H1 (cell line): ENCODE data around the gene ADPRM. TPM values are rescaled to one million over a fixed set of nuclear protein-coding genes. Genes with fewer than 3 reads are reported as not detected.

ENCODE experiments used
- BACH1 ChIP-seq: IDR thresholded peaks from 2 replicates; pipeline ENCODE4 v1.6.1; 2012; ENCODE audit warnings: low read length, improper control_type of control experiment
- CTCF ChIP-seq, 3 experiments: IDR thresholded peaks; 1 replicate in 2 of 3; 2 replicates in 1 of 3; pipeline versions ENCODE4 v1.5.1 to v1.6.1; 2011; ENCODE audit warnings: low read length in 3 of 3, mild to moderate bottlenecking in 3 of 3, inconsistent platforms in 2 of 3, low read depth in 1 of 3, moderate library complexity in 1 of 3; ENCODE audit not compliant: insufficient read depth in 1 of 3; ENCODE audit errors: control extremely low read depth in 1 of 3
- MAFK ChIP-seq: IDR thresholded peaks from 2 replicates; pipeline ENCODE4 v1.6.1; 2012; ENCODE audit warnings: low read depth, mild to moderate bottlenecking, improper control_type of control experiment, low read length
- PHF8 ChIP-seq: fragments of 200-600 bp; sonication (generic); conservative IDR thresholded peaks from 2 replicates; pipeline ENCODE4 v1.7.1; 2012; ENCODE audit warnings: low read depth, mild to moderate bottlenecking, inconsistent platforms, low read length, moderate library complexity
- RBBP5 ChIP-seq: IDR thresholded peaks from 2 replicates; pipeline ENCODE4 v1.7.1; 2012; ENCODE audit warnings: low read depth, mild to moderate bottlenecking, inconsistent platforms, low read length, moderate library complexity, borderline replicate concordance
- TAF1 ChIP-seq: IDR thresholded peaks from 2 replicates; pipeline ENCODE4 v1.6.1; 2011; ENCODE audit warnings: mild to moderate bottlenecking, low read depth, low read length
- polyA plus RNA-seq, 7 experiments: library from polyadenylated mRNA; depleted of rRNA in 3 of 7; stranded (reverse) in 5 of 7; unstranded in 2 of 7; fragments of >200 nt in 5 of 7; fragments of 200-250 nt in 2 of 7; gene quantifications; 1 replicate in 5 of 7; 2 replicates in 1 of 7; 4 replicates in 1 of 7; pipeline versions ENCODE4 v1.2.1 to v1.2.3, GENCODE V29; 2011 to 2013; ENCODE audit warnings: missing spikeins in 2 of 7, mixed read lengths in 2 of 7
- total RNA-seq: library from RNA; stranded (reverse); fragmentation: NEBNext Ultra II Directional; extraction: Animal tissue kit (Norgen Biotek cat#: 25700); gene quantifications from 2 replicates; pipeline ENCODE4 v1.2.1, GENCODE V29; 2021
- TF ChIP-seq, protein P1 (sequence below): fragments of 300-600 bp; sonication (generic); IDR thresholded peaks from 2 replicates; pipeline ENCODE4 v1.7.1; 2012; ENCODE audit warnings: low read length, moderate library complexity, mild to moderate bottlenecking, inconsistent platforms; ENCODE audit not compliant: insufficient replicate concordance

Gene ADPRM
- total and polyA plus RNA-seq, 2 of the 8 experiments (the other 6 are each of a cell fraction or from before 2014, with no cell fraction given) = 6.7 to 7.9 TPM

- TF ChIP-seq PHF8 (0 out of 2 replicates have a peak, but pooled peaks have one; percentile 3), TAF1 (0 out of 2 replicates have a peak, but pooled peaks have one; percentile 43), BACH1 (peak; percentile 84), MAFK (0 out of 2 replicates have a peak, but pooled peaks have one; percentile 25), RBBP5 (peak; percentile 42; the same call in 1 of the 2 replicates), CTCF (IDR thresholded peaks at IDR 0.05; ENCODE audit: control extremely low read depth in 1 of 3, insufficient read depth in 1 of 3, low read depth in 1 of 3, low read length in 3 of 3) (no peak)
- TF ChIP-seq, protein P1, sequence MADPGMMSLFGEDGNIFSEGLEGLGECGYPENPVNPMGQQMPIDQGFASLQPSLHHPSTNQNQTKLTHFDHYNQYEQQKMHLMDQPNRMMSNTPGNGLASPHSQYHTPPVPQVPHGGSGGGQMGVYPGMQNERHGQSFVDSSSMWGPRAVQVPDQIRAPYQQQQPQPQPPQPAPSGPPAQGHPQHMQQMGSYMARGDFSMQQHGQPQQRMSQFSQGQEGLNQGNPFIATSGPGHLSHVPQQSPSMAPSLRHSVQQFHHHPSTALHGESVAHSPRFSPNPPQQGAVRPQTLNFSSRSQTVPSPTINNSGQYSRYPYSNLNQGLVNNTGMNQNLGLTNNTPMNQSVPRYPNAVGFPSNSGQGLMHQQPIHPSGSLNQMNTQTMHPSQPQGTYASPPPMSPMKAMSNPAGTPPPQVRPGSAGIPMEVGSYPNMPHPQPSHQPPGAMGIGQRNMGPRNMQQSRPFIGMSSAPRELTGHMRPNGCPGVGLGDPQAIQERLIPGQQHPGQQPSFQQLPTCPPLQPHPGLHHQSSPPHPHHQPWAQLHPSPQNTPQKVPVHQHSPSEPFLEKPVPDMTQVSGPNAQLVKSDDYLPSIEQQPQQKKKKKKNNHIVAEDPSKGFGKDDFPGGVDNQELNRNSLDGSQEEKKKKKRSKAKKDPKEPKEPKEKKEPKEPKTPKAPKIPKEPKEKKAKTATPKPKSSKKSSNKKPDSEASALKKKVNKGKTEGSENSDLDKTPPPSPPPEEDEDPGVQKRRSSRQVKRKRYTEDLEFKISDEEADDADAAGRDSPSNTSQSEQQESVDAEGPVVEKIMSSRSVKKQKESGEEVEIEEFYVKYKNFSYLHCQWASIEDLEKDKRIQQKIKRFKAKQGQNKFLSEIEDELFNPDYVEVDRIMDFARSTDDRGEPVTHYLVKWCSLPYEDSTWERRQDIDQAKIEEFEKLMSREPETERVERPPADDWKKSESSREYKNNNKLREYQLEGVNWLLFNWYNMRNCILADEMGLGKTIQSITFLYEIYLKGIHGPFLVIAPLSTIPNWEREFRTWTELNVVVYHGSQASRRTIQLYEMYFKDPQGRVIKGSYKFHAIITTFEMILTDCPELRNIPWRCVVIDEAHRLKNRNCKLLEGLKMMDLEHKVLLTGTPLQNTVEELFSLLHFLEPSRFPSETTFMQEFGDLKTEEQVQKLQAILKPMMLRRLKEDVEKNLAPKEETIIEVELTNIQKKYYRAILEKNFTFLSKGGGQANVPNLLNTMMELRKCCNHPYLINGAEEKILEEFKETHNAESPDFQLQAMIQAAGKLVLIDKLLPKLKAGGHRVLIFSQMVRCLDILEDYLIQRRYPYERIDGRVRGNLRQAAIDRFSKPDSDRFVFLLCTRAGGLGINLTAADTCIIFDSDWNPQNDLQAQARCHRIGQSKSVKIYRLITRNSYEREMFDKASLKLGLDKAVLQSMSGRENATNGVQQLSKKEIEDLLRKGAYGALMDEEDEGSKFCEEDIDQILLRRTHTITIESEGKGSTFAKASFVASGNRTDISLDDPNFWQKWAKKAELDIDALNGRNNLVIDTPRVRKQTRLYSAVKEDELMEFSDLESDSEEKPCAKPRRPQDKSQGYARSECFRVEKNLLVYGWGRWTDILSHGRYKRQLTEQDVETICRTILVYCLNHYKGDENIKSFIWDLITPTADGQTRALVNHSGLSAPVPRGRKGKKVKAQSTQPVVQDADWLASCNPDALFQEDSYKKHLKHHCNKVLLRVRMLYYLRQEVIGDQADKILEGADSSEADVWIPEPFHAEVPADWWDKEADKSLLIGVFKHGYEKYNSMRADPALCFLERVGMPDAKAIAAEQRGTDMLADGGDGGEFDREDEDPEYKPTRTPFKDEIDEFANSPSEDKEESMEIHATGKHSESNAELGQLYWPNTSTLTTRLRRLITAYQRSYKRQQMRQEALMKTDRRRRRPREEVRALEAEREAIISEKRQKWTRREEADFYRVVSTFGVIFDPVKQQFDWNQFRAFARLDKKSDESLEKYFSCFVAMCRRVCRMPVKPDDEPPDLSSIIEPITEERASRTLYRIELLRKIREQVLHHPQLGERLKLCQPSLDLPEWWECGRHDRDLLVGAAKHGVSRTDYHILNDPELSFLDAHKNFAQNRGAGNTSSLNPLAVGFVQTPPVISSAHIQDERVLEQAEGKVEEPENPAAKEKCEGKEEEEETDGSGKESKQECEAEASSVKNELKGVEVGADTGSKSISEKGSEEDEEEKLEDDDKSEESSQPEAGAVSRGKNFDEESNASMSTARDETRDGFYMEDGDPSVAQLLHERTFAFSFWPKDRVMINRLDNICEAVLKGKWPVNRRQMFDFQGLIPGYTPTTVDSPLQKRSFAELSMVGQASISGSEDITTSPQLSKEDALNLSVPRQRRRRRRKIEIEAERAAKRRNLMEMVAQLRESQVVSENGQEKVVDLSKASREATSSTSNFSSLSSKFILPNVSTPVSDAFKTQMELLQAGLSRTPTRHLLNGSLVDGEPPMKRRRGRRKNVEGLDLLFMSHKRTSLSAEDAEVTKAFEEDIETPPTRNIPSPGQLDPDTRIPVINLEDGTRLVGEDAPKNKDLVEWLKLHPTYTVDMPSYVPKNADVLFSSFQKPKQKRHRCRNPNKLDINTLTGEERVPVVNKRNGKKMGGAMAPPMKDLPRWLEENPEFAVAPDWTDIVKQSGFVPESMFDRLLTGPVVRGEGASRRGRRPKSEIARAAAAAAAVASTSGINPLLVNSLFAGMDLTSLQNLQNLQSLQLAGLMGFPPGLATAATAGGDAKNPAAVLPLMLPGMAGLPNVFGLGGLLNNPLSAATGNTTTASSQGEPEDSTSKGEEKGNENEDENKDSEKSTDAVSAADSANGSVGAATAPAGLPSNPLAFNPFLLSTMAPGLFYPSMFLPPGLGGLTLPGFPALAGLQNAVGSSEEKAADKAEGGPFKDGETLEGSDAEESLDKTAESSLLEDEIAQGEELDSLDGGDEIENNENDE = no peak
Observed at GRCh38 chr17:10754861-10755591, 57.6 kb downstream of the ADPRM start (continued).
